Measurements from ENCODE around the gene MARK2. TPM values are rescaled to one million over a fixed set of nuclear protein-coding genes. Genes with fewer than 3 reads are reported as not detected.

MARK2 gene
- total RNA-seq, 1 donor from 2014 or later = 25.4 TPM

DNA sequence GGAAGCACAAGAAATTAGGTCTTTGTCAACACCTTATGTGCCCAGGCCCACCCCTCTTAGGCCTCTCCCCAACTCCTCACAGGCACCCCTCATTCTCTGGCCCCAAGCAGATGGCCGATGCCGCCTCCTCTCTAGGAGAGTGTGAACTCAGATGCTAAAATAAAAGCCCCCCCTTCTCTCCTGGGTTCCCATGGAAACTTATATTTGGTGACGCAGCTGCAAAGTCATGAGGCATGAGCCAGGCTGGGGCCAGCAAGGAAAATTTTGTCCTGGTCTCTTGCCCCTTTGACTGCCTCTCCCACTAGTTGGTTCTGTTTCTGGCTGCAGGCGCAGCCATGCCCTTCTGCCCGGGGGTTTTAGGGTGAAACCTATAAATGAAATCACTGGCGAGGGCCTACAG lies 66.3 kb downstream of the MARK2 start:
- Histone ChIP-seq H3K9me3 (ENCODE audit: low read depth) (no peaks in the 10 kb centered on the region), H3K27ac (no peak overlapping the region), H3K9ac (no peak overlapping the region), H3K79me2 (ENCODE audit: low read depth) (no peaks in the 10 kb centered on the region), H3F3A (ENCODE audit: low read depth) (peaks cover 33% of the 10 kb centered on the region), H3K27me3 (no peaks in the 10 kb centered on the region), H3K4me1 (peaks cover 34% of the 10 kb centered on the region), H3K36me3 (no peaks in the 10 kb centered on the region), H4K20me1 (ENCODE audit: low read depth) (peaks cover 35% of the 10 kb centered on the region), H3K4me3 (no peak overlapping the region), H2AFZ (replicated peaks) (no peak overlapping the region), H3K4me2 (no peak overlapping the region)
- DNase-seq (ENCODE audit: low spot score) = no peak
- Mint-ChIP-seq H3K36me3 (peaks cover 18% of the 10 kb centered on the region), H3K9me3 (no peaks in the 10 kb centered on the region), H3K27ac (peak overlapping the region; percentile 25), H3K4me1 (peaks cover 35% of the 10 kb centered on the region), H3K4me3 (no peak overlapping the region), H3K27me3 (ENCODE audit: insufficient read depth, low read depth) (peaks cover 4% of the 10 kb centered on the region)
- TF ChIP-seq EZH2phosphoT487 (IDR thresholded peaks at IDR 0.05) (no peak), EZH2 (IDR thresholded peaks at IDR 0.05) (no peak)
- TF ChIP-seq, protein P1, sequence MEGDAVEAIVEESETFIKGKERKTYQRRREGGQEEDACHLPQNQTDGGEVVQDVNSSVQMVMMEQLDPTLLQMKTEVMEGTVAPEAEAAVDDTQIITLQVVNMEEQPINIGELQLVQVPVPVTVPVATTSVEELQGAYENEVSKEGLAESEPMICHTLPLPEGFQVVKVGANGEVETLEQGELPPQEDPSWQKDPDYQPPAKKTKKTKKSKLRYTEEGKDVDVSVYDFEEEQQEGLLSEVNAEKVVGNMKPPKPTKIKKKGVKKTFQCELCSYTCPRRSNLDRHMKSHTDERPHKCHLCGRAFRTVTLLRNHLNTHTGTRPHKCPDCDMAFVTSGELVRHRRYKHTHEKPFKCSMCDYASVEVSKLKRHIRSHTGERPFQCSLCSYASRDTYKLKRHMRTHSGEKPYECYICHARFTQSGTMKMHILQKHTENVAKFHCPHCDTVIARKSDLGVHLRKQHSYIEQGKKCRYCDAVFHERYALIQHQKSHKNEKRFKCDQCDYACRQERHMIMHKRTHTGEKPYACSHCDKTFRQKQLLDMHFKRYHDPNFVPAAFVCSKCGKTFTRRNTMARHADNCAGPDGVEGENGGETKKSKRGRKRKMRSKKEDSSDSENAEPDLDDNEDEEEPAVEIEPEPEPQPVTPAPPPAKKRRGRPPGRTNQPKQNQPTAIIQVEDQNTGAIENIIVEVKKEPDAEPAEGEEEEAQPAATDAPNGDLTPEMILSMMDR (IDR thresholded peaks at IDR 0.05) = no peak

DNA sequence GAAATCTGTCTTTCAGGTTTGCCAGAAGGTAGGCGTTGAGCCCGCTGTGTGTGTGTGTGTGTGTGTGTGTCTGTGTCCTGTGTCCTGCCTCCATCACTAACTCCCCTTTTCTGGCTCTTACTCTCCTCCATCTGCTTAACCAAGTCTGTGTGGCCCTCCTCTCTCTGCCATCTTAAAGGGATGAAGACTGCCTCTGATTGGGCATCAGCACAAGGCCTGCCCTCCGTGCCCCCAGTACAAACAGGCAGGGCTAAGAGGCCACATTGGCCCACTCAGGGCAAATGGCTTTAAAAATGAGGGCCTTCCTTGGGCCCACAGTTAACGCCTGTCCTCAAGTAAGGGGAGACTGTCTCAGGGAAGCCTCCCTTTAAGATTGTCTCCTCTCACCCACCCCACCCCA lies 67.2 kb downstream of the MARK2 start:
- H3K9me3 ChIP-seq (ENCODE audit: low read depth) = no peaks in the 10 kb centered on the region
- no peak overlapping the region for H2AFZ ChIP-seq (replicated peaks)
- peaks cover 42% of the 10 kb centered on the region for H3F3A ChIP-seq (ENCODE audit: low read depth)
- peaks cover 39% of the 10 kb centered on the region for H3K4me1 Mint-ChIP-seq
- no peak for TF ChIP-seq EZH2 (IDR thresholded peaks at IDR 0.05)
- TF ChIP-seq EZH2phosphoT487 (IDR thresholded peaks at IDR 0.05) = no peak
- TF ChIP-seq, protein P1 (IDR thresholded peaks at IDR 0.05) = no peak
- no peaks in the 10 kb centered on the region for H3K79me2 ChIP-seq (ENCODE audit: low read depth)
- H3K4me1 ChIP-seq = peaks cover 43% of the 10 kb centered on the region
- no peak overlapping the region for H3K4me2 ChIP-seq
- peaks cover 44% of the 10 kb centered on the region for H4K20me1 ChIP-seq (ENCODE audit: low read depth)
- no peaks in the 10 kb centered on the region for H3K9me3 Mint-ChIP-seq
- H3K36me3 ChIP-seq = no peaks in the 10 kb centered on the region
- H3K27ac ChIP-seq = no peak overlapping the region
- peaks cover 4% of the 10 kb centered on the region for H3K27me3 Mint-ChIP-seq (ENCODE audit: insufficient read depth, low read depth)
- no peak overlapping the region for H3K4me3 ChIP-seq
- DNase-seq (ENCODE audit: low spot score) = no peak
- no peak overlapping the region for H3K9ac ChIP-seq
- no peak overlapping the region for H3K27ac Mint-ChIP-seq
- H3K36me3 Mint-ChIP-seq = peaks cover 13% of the 10 kb centered on the region
- no peaks in the 10 kb centered on the region for H3K27me3 ChIP-seq
- no peak overlapping the region for H3K4me3 Mint-ChIP-seq

DNA sequence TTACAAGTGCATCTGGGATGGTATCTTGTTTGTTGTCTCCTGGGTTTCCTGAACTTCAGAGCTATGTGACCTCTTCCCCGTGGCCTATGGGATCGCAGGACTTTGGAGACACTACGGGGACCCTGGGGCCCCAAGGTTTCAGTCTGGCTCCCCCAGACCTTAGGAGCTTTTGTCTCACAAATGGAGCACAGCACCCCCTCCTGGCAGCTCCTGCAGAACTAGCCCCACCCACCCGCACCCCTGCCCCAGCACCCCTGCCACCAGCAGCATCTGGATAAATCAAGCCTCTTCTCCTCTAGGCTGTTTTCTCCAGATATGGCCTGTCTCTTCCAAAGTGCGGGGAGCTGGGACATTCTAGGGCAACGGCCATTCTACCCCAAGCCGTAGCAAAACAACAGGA lies 67.7 kb downstream of the MARK2 start:
- H3K27ac Mint-ChIP-seq = peak overlapping the region; percentile 66
- Histone ChIP-seq H3K4me1 (peaks cover 48% of the 10 kb centered on the region), H3K27ac (no peak overlapping the region), H3K4me2 (no peak overlapping the region), H3F3A (ENCODE audit: low read depth) (peaks cover 47% of the 10 kb centered on the region), H3K36me3 (no peaks in the 10 kb centered on the region), H4K20me1 (ENCODE audit: low read depth) (peaks cover 47% of the 10 kb centered on the region), H3K9me3 (ENCODE audit: low read depth) (no peaks in the 10 kb centered on the region), H3K9ac (no peak overlapping the region), H2AFZ (replicated peaks) (no peak overlapping the region), H3K79me2 (ENCODE audit: low read depth) (no peaks in the 10 kb centered on the region), H3K4me3 (no peak overlapping the region), H3K27me3 (no peaks in the 10 kb centered on the region)
- peaks cover 42% of the 10 kb centered on the region for H3K4me1 Mint-ChIP-seq
- H3K27me3 Mint-ChIP-seq (ENCODE audit: insufficient read depth, low read depth) = peaks cover 5% of the 10 kb centered on the region
- TF ChIP-seq EZH2 (IDR thresholded peaks at IDR 0.05) = no peak
- TF ChIP-seq, protein P1 (IDR thresholded peaks at IDR 0.05) = peak; percentile 47
- TF ChIP-seq EZH2phosphoT487 (IDR thresholded peaks at IDR 0.05) = no peak
- DNase-seq (ENCODE audit: low spot score) = peak; percentile 52
- no peak overlapping the region for H3K4me3 Mint-ChIP-seq
- no peaks in the 10 kb centered on the region for H3K9me3 Mint-ChIP-seq
- H3K36me3 Mint-ChIP-seq = peaks cover 10% of the 10 kb centered on the region
